Hepatocyte (in vitro differentiated cells): Measurements from ENCODE around the gene TMEM248.

Experiments used
- EZH2phosphoT487 ChIP-seq: fragments of 200-600 bp; sonication (generic); IDR thresholded peaks from one replicate; pipeline ENCODE4 v1.6.1; 2018; ENCODE audit warnings: antibody characterized with exemption, mild to moderate bottlenecking, low read depth, moderate library complexity; ENCODE audit not compliant: unreplicated experiment, severe bottlenecking
- TF ChIP-seq, protein P1 (sequence below): fragments of 200-600 bp; sonication (generic); IDR thresholded peaks from 2 replicates; pipeline ENCODE4 v1.5.1; 2016; ENCODE audit warnings: antibody characterized with exemption, mild to moderate bottlenecking; ENCODE audit not compliant: poor library complexity

DNA sequence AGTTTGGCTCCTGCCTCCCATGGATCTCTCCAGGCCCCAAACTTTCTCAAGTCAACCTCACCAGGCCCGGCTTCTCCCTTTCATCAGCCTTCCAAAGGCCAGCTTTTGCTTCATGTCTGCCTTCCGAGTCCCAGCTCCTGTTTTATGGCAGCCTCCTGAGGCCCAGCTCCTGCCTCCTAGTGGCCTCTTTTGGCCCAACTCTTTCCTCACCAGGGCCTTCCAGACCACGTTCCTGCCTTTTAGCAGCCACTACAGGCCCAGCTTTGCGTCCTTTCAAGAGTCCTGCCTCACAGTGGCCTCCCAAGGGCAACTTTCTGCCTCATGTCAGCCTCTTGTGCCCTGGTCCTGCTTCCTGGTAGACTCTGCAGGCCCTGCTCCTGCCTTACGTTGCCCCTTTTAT lies 15.3 kb upstream of the TMEM248 start:
- TF ChIP-seq, protein P1, sequence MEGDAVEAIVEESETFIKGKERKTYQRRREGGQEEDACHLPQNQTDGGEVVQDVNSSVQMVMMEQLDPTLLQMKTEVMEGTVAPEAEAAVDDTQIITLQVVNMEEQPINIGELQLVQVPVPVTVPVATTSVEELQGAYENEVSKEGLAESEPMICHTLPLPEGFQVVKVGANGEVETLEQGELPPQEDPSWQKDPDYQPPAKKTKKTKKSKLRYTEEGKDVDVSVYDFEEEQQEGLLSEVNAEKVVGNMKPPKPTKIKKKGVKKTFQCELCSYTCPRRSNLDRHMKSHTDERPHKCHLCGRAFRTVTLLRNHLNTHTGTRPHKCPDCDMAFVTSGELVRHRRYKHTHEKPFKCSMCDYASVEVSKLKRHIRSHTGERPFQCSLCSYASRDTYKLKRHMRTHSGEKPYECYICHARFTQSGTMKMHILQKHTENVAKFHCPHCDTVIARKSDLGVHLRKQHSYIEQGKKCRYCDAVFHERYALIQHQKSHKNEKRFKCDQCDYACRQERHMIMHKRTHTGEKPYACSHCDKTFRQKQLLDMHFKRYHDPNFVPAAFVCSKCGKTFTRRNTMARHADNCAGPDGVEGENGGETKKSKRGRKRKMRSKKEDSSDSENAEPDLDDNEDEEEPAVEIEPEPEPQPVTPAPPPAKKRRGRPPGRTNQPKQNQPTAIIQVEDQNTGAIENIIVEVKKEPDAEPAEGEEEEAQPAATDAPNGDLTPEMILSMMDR, result no peak
- no peak for TF ChIP-seq EZH2phosphoT487
